Fibroblast of skin of back (primary cell): ENCODE data around the gene DNM3.
A peak's percentile ranks its signal among the peaks of the same experiment; 100 is the strongest.

Source experiments
- DNase-seq: peaks from one replicate; pipeline ENCODE4 v3.0.0-alpha.2; 2013

DNM3 gene

DNA sequence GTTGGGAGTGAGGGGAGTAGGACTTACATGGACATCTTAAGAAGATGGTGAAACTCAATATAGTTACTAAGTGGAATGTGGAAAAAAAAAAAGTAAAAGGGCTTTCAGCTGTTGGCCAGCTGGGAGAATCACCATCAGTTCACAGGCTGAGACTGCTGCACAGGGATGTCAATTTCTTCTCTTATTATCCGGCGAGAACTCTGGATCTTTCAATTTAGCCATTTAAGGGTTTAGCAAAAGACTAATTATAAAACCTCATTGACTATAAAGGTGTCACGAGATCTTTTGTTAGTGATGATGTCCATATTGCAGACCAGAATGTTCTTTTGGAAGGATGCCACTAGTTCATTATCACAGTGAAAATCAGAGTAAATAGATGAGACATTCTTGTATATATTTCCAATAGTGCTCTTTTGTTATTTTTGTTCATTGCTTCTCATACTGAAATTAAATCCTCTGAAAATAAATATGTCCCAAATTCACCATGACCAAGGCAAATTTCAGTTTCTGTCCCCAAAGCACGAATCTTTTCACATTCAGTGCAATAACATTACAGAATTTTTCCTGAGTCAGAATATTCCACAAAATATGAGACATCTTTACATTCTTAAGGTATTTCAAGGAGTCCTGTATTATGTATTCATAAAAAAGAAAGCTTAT lies 266.1 kb downstream of the DNM3 start:
- no peak for DNase-seq

DNA sequence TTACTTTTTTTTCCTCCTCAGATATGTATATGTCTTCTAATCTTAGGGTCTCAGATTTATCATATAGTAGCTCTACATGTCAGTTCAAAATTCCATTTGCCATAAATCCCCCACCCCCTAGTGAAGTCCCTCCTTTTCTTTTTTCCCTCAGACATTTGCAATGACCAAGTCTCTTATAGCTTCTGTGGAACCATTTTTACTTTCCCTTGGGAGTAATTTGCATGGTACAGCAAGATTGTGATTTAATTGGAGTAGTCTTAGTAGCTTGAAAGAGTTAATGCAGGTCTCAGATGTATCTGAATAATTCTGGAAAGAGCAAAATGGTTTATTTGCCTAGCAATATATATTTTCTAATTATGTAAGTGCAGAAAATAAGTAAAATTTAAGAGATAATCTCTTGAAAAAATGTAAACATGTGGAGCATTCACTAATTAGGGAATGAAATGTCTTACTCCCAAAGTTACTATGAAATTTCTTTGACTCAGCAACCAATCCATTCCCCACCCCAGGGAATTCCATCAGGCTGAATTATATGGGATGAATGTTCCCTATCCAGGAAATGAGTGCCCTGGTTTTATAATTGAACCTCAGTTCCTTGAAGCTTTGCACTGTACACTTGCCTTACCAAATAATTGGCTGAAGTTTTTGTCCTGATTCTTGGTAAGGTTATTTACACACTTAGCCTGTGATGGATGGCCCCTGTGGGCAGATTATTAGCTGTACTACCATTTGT lies 267.0 kb downstream of the DNM3 start:
- peak; percentile 65 for DNase-seq

DNA sequence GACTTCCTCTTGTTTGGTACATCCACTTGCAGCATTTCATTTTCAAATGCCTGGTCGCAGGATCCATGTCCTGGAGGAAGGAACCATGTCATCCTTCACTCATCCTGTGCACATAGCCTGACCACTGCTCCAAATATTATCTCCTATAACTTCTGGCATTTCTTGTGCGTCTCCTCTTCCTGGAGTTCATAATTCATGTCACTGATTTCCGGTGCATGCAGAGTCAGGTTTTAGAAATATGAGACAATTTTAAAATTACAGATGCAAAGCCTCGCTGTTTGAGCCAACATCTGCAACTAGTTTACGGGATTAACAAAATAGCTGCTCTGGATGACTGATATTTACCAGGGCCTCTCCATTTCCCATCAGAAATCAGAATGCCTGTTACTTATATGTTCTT lies 268.1 kb downstream of the DNM3 start:
- DNase-seq = peak; percentile 67

DNA sequence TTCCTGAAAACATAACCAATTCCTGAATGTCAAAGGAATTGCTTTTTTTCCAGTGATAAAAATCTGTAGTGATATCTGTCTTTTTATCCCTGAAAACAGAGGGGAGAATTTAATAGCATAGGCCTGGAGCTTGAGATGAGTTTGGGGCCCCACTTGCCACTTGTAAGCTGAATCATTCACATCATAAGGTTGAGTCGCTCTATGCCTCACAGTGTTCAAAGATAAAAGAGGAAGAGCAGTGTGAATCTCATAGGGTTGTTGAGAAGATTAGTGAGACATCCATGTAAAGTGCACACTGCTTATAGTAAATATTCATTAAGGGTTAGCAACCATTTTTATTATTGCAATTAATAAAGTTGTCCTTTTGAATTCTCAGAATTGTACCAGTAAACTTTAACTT lies 271.3 kb downstream of the DNM3 start:
- peak; percentile 27 for DNase-seq

DNA sequence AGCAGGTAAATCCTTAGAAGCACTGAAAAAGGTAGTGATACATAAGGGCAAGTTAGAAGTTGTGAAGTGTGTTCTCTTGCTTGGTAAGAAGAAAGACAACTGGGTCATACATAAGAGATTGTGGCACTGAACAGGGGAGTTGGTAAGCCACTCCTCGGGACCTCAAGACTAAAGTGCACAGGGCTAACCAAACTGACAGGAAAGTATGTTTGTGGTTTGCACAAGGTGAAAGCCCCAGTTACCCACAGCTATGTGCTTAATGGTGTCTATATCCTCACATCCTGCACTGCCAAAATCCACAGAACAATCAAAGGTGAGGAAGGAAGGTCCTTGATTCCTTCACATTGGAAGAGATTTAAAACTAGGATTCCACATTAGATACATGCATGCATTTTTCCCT lies 276.5 kb downstream of the DNM3 start:
- no peak for DNase-seq

DNA sequence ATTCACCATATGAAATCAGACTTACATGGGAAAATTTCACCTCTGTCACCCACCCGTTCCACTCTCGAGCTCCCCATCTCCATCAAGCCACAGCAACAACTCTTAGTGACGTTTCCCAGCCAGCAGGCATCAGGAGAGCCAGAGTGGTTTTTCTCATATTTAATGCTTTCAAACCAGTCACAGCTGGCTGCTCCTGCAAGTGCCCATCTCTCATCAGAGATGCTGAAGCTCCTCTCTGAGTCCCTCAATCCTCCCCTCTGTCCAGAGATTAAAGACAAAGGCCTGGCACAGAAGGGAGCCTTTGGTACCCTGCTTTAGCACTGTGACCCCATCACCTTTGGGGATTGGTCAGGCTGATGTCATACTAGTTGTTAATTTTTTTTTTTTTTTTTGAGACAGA lies 277.3 kb downstream of the DNM3 start:
- no peak for DNase-seq

DNA sequence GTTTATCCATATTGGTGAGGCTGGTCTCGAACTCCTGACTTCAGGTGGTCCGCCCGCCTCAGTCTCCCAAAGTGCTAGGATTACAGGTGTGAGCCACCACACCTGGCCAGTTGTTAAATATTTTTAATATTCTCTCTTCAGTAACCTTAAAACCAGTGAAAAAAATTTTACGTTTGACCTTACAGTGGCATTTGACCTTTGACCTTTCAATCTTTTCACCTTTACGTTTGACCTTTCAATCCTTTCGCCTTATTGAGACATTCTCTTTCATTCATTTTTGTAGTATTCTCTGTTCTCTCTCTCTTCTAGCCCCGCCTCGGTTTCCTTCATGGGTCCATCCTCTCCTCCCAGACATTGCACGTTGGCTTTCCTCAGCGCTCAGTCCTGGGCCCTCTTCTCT lies 277.9 kb downstream of the DNM3 start:
- DNase-seq = no peak

DNA sequence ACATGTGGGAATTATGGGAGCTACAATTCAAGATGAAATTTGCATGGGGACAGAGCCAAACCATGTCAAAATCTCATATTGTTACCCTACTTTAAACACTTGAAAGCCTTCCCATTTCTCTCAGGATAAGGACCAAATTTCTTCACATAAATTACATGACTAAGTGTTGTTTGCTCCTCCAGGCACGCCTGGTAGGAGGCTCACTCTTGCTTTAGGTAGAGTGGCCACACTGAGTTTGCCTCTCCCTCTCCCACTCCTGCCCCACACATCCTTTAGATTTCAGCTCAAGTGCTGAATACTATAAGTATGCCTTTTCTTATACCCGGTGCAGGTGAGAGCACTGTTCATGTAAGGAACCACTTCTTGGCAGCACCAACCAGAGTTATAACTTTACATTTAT lies 279.1 kb downstream of the DNM3 start:
- DNase-seq = no peak

DNA sequence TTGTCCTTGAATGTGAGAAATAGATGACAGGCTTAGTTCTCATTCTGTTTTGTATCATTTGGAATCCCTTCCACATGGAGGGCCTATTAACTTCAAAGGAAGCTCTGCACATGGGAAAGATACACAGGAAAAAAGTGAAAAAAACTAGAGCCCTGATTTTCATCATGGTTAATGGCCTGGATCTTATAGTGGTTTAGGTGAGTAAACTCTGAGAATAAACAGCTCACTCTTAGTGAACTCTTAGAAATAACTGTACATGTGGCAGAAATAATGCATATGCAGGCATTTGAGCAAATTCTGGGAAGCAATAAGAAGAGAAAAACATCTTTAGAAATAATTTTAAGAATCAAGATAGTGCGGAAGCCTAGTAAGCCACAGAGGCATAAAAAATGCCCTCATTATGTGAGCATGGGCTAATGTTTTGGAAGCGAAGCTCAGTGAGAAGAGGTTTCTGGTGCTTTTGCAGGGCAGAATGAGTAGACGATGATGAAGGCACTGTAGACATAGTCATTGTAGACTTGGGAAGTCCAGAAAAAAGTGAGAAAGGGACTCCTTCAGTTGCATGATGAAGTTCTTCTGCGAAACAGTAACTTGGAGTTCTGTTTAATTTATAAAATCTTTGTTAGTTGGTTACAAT lies 279.9 kb downstream of the DNM3 start:
- DNase-seq = no peak

DNA sequence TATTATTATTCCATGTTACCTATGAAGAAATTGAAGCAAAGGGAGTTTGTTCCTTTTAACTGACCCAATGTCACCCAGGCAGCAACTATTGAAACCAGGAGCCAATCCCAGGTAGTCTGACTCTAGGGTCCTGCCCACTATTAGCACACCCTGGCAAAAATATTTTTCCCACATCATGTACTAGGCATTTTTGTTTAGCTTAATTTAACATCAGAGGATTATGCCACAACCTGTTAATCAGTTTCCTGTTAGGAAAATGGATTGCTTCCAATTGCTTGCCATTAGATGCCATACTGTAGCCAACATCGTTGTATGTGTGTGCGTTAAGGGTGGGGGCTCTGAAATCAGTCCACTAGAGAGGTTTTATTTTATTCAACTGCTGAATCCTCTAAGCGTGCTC lies 281.1 kb downstream of the DNM3 start:
- no peak for DNase-seq

DNA sequence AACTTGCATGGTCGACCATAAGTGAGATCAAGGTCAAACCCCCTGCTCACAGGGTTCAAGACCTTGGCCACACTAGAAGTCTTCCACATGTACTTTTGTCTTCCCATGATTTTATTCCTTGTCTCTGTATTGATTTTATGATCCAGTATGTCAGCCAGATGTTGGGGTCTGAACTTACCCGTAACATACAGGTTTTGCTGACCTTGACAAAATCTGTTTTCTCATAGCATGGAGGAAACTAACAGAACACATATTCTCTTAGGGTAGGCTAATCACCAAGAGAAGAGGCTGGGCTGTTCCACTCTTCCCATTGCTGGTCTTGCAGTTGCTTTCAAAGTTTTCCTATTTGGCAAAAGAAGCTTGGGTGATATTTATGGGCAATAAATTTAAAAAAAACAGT lies 284.0 kb downstream of the DNM3 start:
- no peak for DNase-seq

DNA sequence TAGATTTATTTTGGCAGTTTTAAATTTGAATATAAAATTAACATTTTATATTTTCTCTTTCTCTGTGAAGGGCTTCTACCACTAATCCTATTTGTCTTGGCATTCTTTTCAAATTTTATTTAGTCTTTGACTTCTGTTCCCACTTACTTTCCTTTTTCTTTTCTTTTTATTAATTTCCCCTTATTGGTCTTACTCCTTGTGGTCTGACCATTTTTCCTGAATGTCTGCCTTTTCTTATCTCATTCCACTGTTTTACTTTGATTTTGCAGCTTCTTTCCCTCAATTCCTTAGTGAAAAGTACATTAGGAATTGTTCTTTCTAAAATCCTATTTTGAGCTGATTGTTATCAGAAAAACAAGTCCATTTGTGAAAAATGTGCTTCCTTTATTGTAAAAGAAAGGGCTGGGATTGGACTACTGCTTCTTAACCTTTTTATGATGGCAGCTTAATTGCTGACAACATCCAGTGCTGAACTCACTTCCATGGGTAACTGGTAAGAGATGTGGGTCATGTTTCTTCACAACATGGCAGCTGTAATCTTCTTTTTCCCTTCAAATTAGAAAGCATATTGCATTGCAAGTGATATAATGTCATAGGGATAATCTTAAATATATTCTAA lies 284.6 kb downstream of the DNM3 start:
- no peak for DNase-seq

DNA sequence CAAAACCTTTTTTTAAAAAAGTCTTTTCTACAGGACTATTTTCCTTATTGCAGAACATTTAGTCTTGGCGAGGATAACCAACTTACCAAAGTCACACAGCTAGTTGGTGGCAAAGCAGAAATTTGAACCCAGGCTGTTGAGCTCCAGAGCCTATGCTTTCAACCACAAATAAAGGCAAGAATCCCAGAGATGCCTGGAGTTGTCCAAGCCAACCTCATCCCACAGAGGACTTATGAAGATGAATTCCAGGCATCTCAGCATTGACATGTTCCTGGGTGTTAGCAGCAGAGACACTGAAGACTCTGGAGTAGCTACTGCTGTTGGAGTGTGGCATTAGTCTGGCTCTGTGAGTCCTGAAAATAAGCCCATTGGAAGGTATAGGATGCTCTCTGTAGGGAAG lies 291.5 kb downstream of the DNM3 start:
- no peak for DNase-seq

DNA sequence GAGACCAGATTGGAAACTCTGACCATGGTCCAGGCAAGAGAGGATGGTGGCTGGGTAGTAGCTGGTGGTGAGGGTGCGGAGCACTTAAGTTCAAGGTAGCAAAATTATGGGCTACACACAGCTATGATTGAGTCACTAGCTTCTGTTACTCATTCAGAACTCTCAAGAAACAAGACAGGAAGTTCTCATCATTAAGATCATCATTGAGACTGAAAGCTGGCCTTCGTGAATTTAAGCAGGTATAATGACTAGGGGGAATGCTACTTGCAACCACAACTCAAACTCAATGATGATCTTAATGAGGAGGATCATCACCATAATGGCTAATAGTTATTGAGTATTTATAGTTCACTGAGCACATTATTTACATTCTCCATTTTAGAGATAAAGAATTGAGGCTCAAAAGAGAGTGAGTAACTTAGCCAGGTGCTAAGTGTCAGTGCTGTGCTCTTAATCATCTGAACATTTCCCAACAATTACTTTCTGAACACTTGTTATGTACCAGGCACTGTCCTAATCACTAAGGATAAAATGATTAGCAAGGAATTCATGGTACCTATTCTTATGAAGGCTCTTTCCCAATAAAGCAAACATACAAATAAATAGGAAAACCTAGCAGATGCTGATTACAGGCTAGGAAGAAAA lies 292.9 kb downstream of the DNM3 start:
- no peak for DNase-seq

DNA sequence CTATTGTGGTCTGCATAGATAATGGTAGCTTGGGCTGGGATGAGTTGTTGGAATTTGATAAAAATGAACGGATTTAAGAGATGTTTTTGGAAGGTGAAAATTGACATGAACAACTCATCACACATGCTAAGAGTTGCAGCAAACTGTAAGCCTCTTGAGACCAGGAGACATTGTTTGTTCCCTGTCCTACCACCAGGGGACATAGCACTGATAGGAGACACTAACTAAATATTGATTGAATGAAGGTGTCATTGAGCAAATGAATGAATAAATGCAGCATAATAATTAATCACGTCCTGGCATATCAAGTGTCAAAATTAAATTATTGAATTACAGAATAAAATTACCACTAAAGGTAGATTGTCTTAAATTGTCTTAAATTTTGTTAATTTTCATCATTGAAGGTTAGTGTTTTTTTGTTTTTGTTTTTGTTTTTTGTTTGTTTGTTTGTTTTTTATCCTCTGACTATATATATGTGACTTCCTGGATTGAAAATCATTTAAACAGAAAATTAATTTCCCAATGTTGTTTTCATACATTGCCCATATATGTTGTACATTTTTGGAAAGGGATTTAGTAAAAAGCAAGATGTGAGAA lies 293.9 kb downstream of the DNM3 start:
- no peak for DNase-seq

DNA sequence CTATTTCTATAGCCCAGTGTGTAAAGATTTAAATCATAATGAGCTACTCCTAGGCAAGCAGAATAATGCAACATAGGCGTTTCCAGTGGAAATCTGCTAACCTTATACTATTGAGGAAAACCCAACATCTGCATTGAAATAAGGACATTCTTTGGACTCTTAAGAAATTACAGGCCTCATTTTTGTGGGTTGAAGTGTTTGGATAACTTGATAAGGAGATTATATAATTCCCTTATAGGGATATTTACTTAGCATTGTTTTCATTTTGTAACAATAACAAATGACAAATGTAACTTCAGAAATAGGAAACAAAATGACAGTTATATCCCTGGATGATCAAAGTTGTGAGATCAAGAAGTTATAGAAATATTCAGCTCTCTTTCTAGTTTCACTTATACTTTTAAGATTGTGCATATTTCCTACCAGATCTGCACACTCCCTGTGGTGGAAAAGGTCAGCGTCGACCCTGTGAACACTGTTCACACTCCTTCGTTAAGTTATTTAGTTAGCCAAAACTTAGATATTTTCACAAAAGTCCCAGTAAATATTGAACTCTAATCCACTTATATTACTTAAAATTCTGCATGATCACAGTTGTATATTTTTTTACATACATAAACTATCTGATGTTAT lies 294.8 kb downstream of the DNM3 start:
- DNase-seq = peak; percentile 93

DNA sequence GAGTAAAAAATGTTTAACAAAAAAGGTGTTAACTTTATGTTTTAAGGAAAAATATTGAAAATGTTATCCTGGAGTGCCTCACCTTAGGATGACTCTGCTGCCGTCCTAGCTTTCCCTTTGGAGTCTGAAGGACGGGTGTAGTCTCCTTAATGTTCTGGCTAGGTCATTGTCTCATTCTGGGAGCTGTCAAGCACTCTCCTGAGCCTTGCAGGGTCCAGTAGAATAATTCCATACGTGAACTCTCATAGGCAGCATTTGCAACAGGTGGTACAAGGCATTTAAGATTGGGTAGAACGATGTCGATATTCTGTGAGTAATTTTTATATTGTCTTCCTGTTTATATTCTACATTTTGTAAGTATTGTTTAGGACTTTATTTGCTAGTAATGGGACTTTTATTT lies 295.6 kb downstream of the DNM3 start:
- DNase-seq = no peak

DNA sequence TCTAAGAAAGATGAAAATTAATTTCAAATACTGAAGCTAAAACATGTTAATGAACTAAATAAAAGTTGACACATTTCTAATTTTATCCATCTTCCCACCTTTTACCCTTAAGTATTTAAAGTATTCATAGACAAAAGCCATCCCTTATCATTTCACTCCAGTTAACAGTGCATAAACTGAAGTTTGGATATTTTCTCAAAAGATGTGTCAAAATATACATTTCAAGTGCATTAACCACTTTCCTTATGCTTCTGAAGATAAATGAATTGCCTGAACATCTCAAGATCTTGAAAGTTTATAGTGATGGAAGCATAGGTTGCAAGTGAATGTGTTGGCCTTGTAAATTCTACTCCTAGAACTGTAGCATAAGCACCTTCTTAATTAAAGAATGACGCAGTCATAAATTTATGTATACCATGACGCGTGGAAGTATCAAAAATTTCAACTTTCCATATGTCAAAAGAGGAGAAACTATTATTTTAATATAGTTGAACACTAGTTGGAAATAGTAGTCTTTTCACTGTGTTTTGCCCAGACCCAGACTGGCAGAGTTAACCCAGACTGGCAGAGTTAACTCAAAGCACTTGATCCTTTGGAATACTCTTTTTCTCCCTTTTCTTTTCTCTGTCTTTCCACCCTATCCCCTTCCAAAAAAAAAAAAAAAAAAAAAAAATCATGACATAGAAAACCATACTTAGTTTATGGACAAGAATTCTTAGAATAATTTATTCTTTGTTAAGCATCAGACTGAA lies 296.6 kb downstream of the DNM3 start:
- no peak for DNase-seq

DNA sequence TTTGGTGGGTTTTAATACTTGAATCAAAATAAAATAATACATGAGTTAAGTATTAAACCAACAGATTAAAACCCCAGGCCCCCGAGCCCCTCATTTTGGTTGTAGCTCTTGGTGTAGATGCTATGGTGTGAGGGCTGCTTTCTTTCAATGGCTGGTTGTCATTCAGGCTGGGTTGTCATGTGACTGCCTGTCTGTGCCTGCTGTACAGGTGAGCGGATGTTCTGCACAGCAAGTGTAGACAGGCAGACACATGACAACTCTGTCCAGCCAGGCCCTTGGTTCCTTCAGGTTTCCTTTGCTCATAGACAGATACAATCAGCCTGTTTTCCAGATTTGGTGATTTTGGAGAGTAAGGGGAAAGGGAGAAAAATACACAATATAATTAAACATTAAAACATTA lies 297.3 kb downstream of the DNM3 start:
- no peak for DNase-seq

DNA sequence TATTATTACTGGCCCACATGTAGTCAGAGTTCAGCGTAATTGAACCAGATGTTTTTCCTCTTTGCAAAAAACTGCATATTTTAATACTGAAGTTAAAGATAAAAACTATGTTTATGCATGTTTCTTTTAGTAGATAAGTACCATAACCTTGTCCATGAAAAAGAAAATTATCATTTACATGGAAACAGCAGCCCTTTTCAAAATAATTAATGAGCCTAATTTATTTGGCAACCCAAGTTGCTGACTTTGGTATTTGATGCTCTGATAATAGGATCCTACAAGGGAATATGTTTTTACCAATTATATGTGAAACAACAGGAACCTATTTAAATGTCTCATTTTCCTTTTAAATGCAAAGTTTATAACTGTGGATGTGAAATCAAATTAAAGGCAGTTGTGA lies 297.9 kb downstream of the DNM3 start:
- no peak for DNase-seq

DNA sequence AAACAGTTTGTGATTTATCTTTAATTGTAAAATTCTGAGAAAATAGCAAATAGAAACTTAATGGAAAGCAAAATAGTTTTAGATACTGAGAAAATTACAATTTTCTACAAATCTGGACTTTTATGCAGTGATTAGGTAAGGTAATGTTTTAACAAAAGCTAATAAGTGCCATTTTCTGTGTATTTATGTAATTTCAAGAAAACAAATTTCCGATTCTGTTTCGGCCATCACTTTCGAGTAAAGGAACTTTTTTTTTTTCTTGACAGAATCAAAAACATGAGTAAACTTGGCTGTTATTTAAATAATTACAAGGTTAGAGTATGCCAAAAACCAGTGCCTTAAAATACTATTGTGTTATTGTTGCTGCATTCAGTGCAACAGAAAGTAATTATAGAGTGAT lies 298.8 kb downstream of the DNM3 start:
- DNase-seq = no peak

DNA sequence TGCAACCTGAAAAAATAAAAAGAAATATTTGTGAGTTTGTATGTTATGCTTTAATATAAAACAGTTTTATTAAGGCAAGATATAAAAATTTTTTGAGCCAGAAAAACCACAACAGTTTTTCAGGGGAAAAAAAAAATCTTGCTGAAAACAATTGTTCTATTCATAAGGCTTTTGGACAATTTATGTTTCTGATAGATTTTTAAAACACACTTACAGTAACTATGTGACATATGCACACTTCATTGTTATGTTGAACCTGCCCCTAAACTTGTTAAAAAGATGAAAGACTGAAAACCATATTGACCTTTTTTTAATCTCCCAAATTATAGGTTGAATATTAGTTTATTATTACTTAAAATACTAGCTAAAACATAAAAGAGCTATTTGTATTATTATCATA lies 299.3 kb downstream of the DNM3 start:
- no peak for DNase-seq
